Measurements from ENCODE around the gene APOBEC4. TPM values are rescaled to one million over a fixed set of nuclear protein-coding genes. Genes with fewer than 3 reads are reported as not detected.

The APOBEC4 gene
- total and polyA plus RNA-seq, 2 of the 13 experiments (the other 11 are each of a cell fraction or from before 2014, with no cell fraction given): not detected

- TF ChIP-seq AHDC1 (CRISPR knock-in tag; IDR thresholded peaks at IDR 0.05; ENCODE audit: borderline replicate concordance) (no peak), ZC3H13 (CRISPR knock-in tag; IDR thresholded peaks at IDR 0.05) (peak; percentile 11; the same call in 1 of the 2 replicates), JUNB (CRISPR knock-in tag; IDR thresholded peaks at IDR 0.05; ENCODE audit: borderline replicate concordance) (no peak), BHLHE40 (IDR thresholded peaks at IDR 0.05; ENCODE audit: low read length) (peak; percentile 56), SOX6 (IDR thresholded peaks at IDR 0.05) (no peak), SOX6 (CRISPR knock-in tag; IDR thresholded peaks at IDR 0.05) (peak; percentile 35; the same call in 1 of the 2 replicates), ZFP82 (CRISPR knock-in tag; IDR thresholded peaks at IDR 0.05; ENCODE audit: borderline replicate concordance) (peak; percentile 74; the same call in 1 of the 2 replicates), HOXA7 (CRISPR knock-in tag; IDR thresholded peaks at IDR 0.05) (no peak), ZSCAN30 (CRISPR knock-in tag; IDR thresholded peaks at IDR 0.05) (no peak), SKI (IDR thresholded peaks at IDR 0.05; ENCODE audit: partially characterized antibody) (no peak), HINFP (CRISPR knock-in tag; IDR thresholded peaks at IDR 0.05; ENCODE audit: low read depth) (peak; percentile 46; the same call in 1 of the 2 replicates), TERF1 (CRISPR knock-in tag; IDR thresholded peaks at IDR 0.05) (no peak), MLXIP (CRISPR knock-in tag; IDR thresholded peaks at IDR 0.05; ENCODE audit: borderline replicate concordance) (no peak), ZNF839 (CRISPR knock-in tag; IDR thresholded peaks at IDR 0.05; ENCODE audit: borderline replicate concordance) (no peak), MXD4 (CRISPR knock-in tag; IDR thresholded peaks at IDR 0.05) (no peak), GTF2F1 (IDR thresholded peaks at IDR 0.05; ENCODE audit: low read length) (no peak)
These were observed 17.3 kb downstream of the APOBEC4 start, which contains the start of gene ARPC5 (continued) for GRCh38 chr1:183635606-183636333.
